Endothelial cell of umbilical vein (primary cell): ENCODE data around the gene UBE2QL1. TPM values are rescaled to one million over a fixed set of nuclear protein-coding genes. Genes with fewer than 3 reads are reported as not detected.

Experiments used
- BruUV-seq: library from RNA; stranded (reverse); fragments of 400-500 nt; replicated peaks from 2 replicates; lab custom pipeline; 2021; lab: Mats Ljungman, UMichigan
- CTCF ChIA-PET: fragments of 300-600, 350-600 bp; sonication (Branson Sonifier 250); formaldehyde crosslinking; loops from one replicate; lab custom pipeline; 2021; ENCODE audit warnings: antibody characterized with exemption, inconsistent platforms; lab: Charles Lee
- POLR2A ChIA-PET: fragments of 300-600, 350-600 bp; sonication (Branson Sonifier 250); formaldehyde crosslinking; loops from one replicate; lab custom pipeline; 2021; ENCODE audit warnings: antibody characterized with exemption, inconsistent platforms; lab: Charles Lee
- DNase-seq: peaks from one replicate; pipeline ENCODE4 v3.0.0-alpha.2; 2011; ENCODE audit warnings: low read depth, low spot score
- FAIRE-seq: peaks from 2 replicates; lab custom pipeline; 2011; peaks lifted over from hg19 to GRCh38; lab: Jason Lieb, UNC
- H2AFZ ChIP-seq: 2 replicates; pipeline ENCODE4 v1.6.0; 2012; ENCODE audit warnings: low read depth, low read length, control low read depth, inconsistent platforms
- H3K27ac ChIP-seq: 2 replicates; pipeline ENCODE4 v1.5.1; 2011; ENCODE audit warnings: low read depth, mild to moderate bottlenecking, control low read depth, low read length, moderate library complexity; ENCODE audit not compliant: insufficient read depth
- H3K27me3 ChIP-seq, 2 experiments: 2 replicates each; pipeline versions ENCODE4 v1.6.0 to v1.6.1; 2011; ENCODE audit warnings: low read length in 2 of 2, mixed read lengths in 1 of 2; ENCODE audit not compliant: control insufficient read depth in 2 of 2, insufficient read depth in 2 of 2
- H3K36me3 ChIP-seq, 2 experiments: 2 replicates in 1 of 2; 3 replicates in 1 of 2; pipeline ENCODE4 v1.5.1; 2011; ENCODE audit warnings: low read length in 2 of 2, mild to moderate bottlenecking in 1 of 2, moderate library complexity in 1 of 2; ENCODE audit not compliant: control insufficient read depth in 2 of 2, insufficient read depth in 2 of 2; ENCODE audit errors: extremely low read depth in 1 of 2
- H3K4me1 ChIP-seq: 3 replicates; pipeline ENCODE4 v1.5.1; 2011; ENCODE audit warnings: mild to moderate bottlenecking, low read length; ENCODE audit not compliant: control insufficient read depth, insufficient read depth; ENCODE audit errors: extremely low read depth
- H3K4me2 ChIP-seq: 2 replicates; pipeline ENCODE4 v1.6.1; 2011; ENCODE audit warnings: low read length, control low read depth, mixed read lengths; ENCODE audit not compliant: insufficient read depth
- H3K4me3 ChIP-seq, 3 experiments: fragments of 200-600 bp in 1 of 3; sonication (generic), shearing (Covaris generic) in 1 of 3; replicated peaks in 1 of 3; 2 replicates each; pipeline ENCODE4 v1.5.1; 2011 to 2016; ENCODE audit warnings: control low read depth in 3 of 3, low read length in 3 of 3, mild to moderate bottlenecking in 2 of 3, inconsistent platforms in 1 of 3, low read depth in 1 of 3, moderate library complexity in 1 of 3; ENCODE audit not compliant: insufficient read depth in 1 of 3
- H3K79me2 ChIP-seq: 2 replicates; pipeline ENCODE4 v1.6.0; 2012; ENCODE audit warnings: low read length, inconsistent platforms; ENCODE audit not compliant: control insufficient read depth, insufficient read depth
- H3K9ac ChIP-seq: replicated peaks from 2 replicates; pipeline ENCODE3; 2011; ENCODE audit warnings: low read length, control low read depth; ENCODE audit not compliant: insufficient read depth; ENCODE audit errors: extremely low read depth
- H3K9me1 ChIP-seq: replicated peaks from 3 replicates; pipeline ENCODE4 v1.6.0; 2011; ENCODE audit warnings: mild to moderate bottlenecking, low read length; ENCODE audit not compliant: control insufficient read depth, insufficient read depth; ENCODE audit errors: extremely low read depth
- H3K9me3 ChIP-seq: replicated peaks from 2 replicates; pipeline ENCODE4 v1.5.1; 2012; ENCODE audit warnings: low read length, inconsistent platforms; ENCODE audit not compliant: control insufficient read depth, insufficient read depth
- H4K20me1 ChIP-seq: replicated peaks from 2 replicates; pipeline ENCODE3; 2011; ENCODE audit warnings: mild to moderate bottlenecking, low read length; ENCODE audit not compliant: control insufficient read depth, insufficient read depth; ENCODE audit errors: extremely low read depth
- EZH2 ChIP-seq: IDR thresholded peaks from 2 replicates; pipeline ENCODE4 v1.6.1; 2012; ENCODE audit warnings: borderline replicate concordance, low read depth, mild to moderate bottlenecking, moderate library complexity, low read length, inconsistent platforms; ENCODE audit not compliant: severe bottlenecking
- FOS ChIP-seq: IDR thresholded peaks from 2 replicates; pipeline ENCODE4 v1.6.1; 2011; ENCODE audit warnings: mild to moderate bottlenecking, low read length, moderate library complexity, borderline replicate concordance; ENCODE audit not compliant: insufficient read depth
- GATA2 ChIP-seq: IDR thresholded peaks from 2 replicates; pipeline ENCODE4 v1.7.0; 2011; ENCODE audit warnings: low read depth, mild to moderate bottlenecking, moderate library complexity, mixed read lengths, low read length; ENCODE audit not compliant: insufficient read length, insufficient read depth
- JUN ChIP-seq: IDR thresholded peaks from 2 replicates; pipeline ENCODE4 v1.6.1; 2011; ENCODE audit warnings: borderline replicate concordance, low read depth; ENCODE audit not compliant: insufficient read length, insufficient read depth
- MAX ChIP-seq: IDR thresholded peaks from 2 replicates; pipeline ENCODE4 v1.6.1; 2011; ENCODE audit not compliant: insufficient read depth, insufficient read length
- MYC ChIP-seq: IDR thresholded peaks from one replicate; pipeline ENCODE4 v1.6.1; 2011; ENCODE audit warnings: mild to moderate bottlenecking, low read depth, low read length
- POLR2A ChIP-seq: IDR thresholded peaks from 2 replicates; pipeline ENCODE4 v1.6.1; 2012; ENCODE audit warnings: low read depth, mild to moderate bottlenecking, control low read depth, low read length
- POLR2AphosphoS5 ChIP-seq: IDR thresholded peaks from 2 replicates; pipeline ENCODE4 v1.6.1; 2012; ENCODE audit warnings: low read depth, mild to moderate bottlenecking, control low read depth, low read length, moderate library complexity; ENCODE audit not compliant: insufficient read depth
- dilution Hi-C: fragments of 300-500 bp; cut with MboI; formaldehyde crosslinking; loops from one replicate; pipeline ENCODE4 v1.15.0; 2019; ENCODE audit warnings: low sequenced_read_pairs; ENCODE audit not compliant: extremely low pct_ligation_motif_present
- intact Hi-C: fragments of 100-400 bp; cut with micrococcal nuclease; formaldehyde crosslinking; loops from one replicate; pipeline ENCODE4 v1.10.0; 2022
- polyA plus RNA-seq, 4 experiments: library from polyadenylated mRNA; depleted of rRNA in 3 of 4; stranded (reverse) in 3 of 4; unstranded in 1 of 4; fragments of >200 nt; gene quantifications; 2 replicates each; pipeline versions ENCODE4 v1.2.1 to v1.2.3, GENCODE V29; 2011 to 2012; ENCODE audit warnings: missing spikeins in 1 of 4
- total RNA-seq: library from RNA; stranded (reverse); gene quantifications from 2 replicates; pipeline ENCODE4 v1.2.3, GENCODE V29; 2021
- TF ChIP-seq, protein P1 (sequence below), 2 donors: IDR thresholded peaks; 1 replicate in 1 of 2; 2 replicates in 1 of 2; pipeline ENCODE4 v1.5.1; 2011; ENCODE audit warnings: low read length in 2 of 2, mild to moderate bottlenecking in 2 of 2, moderate library complexity in 2 of 2, control low read depth in 1 of 2, inconsistent platforms in 1 of 2, low read depth in 1 of 2; ENCODE audit not compliant: insufficient read depth in 1 of 2; ENCODE audit errors: extremely low read depth in 1 of 2

UBE2QL1 gene
- total and polyA plus RNA-seq, 2 donors (not counting 3 experiments of a cell fraction or from before 2014, with no cell fraction given): 0.04 to 0.15 TPM

- no peak overlapping the region for H3K27ac ChIP-seq
- no peak for TF ChIP-seq POLR2A
- no peak for TF ChIP-seq MYC
- TF ChIP-seq FOS: no peak
- no peak for TF ChIP-seq GATA2
- TF ChIP-seq JUN: no peak
- no peak for TF ChIP-seq MAX
- ChIA-PET POLR2A (no interaction called here), CTCF (no interaction called here)
- no peak overlapping the region for H3K4me2 ChIP-seq
- DNase-seq (no peak), FAIRE-seq (no peak)
- H3K36me3 ChIP-seq: no peaks in the 10 kb centered on the region
- BruUV-seq: no TSS peak
- no peak overlapping the region for H3K9ac ChIP-seq
- H3K4me3 ChIP-seq: no peak overlapping the region
- H3K9me3 ChIP-seq: no peaks in the 10 kb centered on the region
- no peak overlapping the region for H2AFZ ChIP-seq
- H3K79me2 ChIP-seq: no peaks in the 10 kb centered on the region
- H3K27me3 ChIP-seq: peaks cover 0 to 7% of the 10 kb centered on the region in 2 experiments
- dilution Hi-C loops (no loop called here), intact Hi-C loops (no loop called here)
- no peaks in the 10 kb centered on the region for H4K20me1 ChIP-seq
- H3K4me1 ChIP-seq: no peaks in the 10 kb centered on the region
- no peaks in the 10 kb centered on the region for H3K9me1 ChIP-seq
Observed at GRCh38 chr5:6518298-6519057, 69.8 kb downstream of the UBE2QL1 start.

- H3K27ac ChIP-seq: no peak overlapping the region
- peaks cover 0 to 7% of the 10 kb centered on the region in 2 experiments for H3K27me3 ChIP-seq
- TF ChIP-seq GATA2 (no peak), JUN (no peak), MAX (no peak), MYC (no peak), POLR2AphosphoS5 (no peak), EZH2 (no peak)
- TF ChIP-seq, protein P1, sequence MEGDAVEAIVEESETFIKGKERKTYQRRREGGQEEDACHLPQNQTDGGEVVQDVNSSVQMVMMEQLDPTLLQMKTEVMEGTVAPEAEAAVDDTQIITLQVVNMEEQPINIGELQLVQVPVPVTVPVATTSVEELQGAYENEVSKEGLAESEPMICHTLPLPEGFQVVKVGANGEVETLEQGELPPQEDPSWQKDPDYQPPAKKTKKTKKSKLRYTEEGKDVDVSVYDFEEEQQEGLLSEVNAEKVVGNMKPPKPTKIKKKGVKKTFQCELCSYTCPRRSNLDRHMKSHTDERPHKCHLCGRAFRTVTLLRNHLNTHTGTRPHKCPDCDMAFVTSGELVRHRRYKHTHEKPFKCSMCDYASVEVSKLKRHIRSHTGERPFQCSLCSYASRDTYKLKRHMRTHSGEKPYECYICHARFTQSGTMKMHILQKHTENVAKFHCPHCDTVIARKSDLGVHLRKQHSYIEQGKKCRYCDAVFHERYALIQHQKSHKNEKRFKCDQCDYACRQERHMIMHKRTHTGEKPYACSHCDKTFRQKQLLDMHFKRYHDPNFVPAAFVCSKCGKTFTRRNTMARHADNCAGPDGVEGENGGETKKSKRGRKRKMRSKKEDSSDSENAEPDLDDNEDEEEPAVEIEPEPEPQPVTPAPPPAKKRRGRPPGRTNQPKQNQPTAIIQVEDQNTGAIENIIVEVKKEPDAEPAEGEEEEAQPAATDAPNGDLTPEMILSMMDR (IDR thresholded peaks at IDR 0.05; ENCODE audit: extremely low read depth in 1 of 2, insufficient read depth in 1 of 2, low read depth in 1 of 2, low read length in 2 of 2): no peak
- no peaks in the 10 kb centered on the region for H4K20me1 ChIP-seq
- no peak overlapping the region for H3K9ac ChIP-seq
- H3K9me1 ChIP-seq: no peaks in the 10 kb centered on the region
- BruUV-seq: no TSS peak
- no peak overlapping the region for H2AFZ ChIP-seq
- H3K4me1 ChIP-seq: no peaks in the 10 kb centered on the region
- intact Hi-C loops (no loop called here), dilution Hi-C loops (no loop called here)
- H3K4me3 ChIP-seq: no peak overlapping the region
- no peaks in the 10 kb centered on the region for H3K79me2 ChIP-seq
- ChIA-PET POLR2A (no interaction called here), CTCF (interaction anchor here (1.6 kb wide), 1 partner anchor 1023 kb away, joined by 6 read pairs; no protein-coding TSS in a partner anchor)
- H3K36me3 ChIP-seq: no peaks in the 10 kb centered on the region
- no peaks in the 10 kb centered on the region for H3K9me3 ChIP-seq
- H3K4me2 ChIP-seq: no peak overlapping the region
- DNase-seq: no peak
- no peak for FAIRE-seq
Observed at GRCh38 chr5:6520201-6520600, 71.5 kb downstream of the UBE2QL1 start.
